ENCODE results near the gene LYL1.

Gene LYL1

DNA sequence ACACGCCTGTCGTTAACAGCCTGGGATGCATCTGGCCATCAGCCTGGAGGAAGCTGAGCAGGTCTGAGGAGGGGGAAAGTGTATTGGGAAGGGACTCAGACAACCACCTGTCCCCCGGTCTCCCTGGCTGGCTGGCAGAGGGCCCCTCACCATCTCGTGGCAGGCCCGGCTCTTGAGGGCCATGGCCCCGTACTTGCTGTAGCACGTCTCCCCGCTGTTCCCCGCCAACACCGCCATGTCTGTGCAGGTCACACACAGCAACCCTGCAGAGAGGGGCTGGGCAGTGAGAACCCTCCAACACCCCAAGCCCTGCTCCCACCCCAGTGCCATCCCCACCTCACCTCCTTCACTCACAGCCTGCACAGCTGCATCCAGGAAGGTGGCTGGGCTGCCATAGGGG lies 9.9 kb upstream of the LYL1 start:
- TF ChIP-seq, protein P1, sequence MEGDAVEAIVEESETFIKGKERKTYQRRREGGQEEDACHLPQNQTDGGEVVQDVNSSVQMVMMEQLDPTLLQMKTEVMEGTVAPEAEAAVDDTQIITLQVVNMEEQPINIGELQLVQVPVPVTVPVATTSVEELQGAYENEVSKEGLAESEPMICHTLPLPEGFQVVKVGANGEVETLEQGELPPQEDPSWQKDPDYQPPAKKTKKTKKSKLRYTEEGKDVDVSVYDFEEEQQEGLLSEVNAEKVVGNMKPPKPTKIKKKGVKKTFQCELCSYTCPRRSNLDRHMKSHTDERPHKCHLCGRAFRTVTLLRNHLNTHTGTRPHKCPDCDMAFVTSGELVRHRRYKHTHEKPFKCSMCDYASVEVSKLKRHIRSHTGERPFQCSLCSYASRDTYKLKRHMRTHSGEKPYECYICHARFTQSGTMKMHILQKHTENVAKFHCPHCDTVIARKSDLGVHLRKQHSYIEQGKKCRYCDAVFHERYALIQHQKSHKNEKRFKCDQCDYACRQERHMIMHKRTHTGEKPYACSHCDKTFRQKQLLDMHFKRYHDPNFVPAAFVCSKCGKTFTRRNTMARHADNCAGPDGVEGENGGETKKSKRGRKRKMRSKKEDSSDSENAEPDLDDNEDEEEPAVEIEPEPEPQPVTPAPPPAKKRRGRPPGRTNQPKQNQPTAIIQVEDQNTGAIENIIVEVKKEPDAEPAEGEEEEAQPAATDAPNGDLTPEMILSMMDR (IDR thresholded peaks at IDR 0.05; ENCODE audit: extremely low read depth, missing control alignments) = no peak
- no peak for DNase-seq (ENCODE audit: low spot score)

- no peak for DNase-seq (ENCODE audit: low spot score)
- TF ChIP-seq, protein P1 (IDR thresholded peaks at IDR 0.05; ENCODE audit: extremely low read depth, missing control alignments) = no peak
These were observed 7.5 kb upstream of the LYL1 start for GRCh38 chr19:13110099-13110610.

DNA sequence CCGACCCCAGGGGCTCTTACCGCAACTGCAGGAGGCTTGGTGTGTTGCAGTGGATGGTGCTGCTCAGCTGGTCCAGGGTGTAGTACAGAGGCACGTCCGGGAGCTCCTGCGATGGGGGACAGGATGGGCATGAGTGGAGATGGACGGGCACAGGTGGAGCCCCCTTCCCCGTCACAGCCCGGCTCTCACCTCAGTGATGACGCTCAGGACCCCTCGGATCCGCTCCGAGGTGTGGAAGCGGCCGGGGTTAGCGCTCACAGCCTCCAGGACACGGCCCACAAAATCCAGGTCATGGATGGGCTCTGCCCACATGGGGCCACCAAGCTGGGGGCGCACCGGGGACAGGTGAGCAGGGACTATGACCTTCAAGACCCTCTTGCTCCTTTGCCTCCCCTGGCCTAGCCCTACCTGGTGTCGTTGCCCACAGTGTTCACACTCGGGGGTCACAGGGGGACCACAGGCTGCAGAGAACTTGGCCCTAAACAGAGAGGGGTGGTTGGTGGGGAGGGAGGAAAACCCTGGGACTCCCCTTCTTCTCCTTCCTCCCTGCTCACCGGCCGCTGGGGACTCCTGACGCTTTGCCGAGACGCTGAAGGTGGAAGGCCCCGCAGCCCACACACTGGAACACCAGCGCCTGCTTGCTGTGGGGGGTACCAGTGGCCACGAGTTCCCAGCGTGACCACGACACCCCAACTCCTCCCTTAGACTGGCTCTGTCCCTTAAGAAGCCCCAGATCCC lies 6.9 kb upstream of the LYL1 start:
- no peak for DNase-seq (ENCODE audit: low spot score)
- TF ChIP-seq, protein P1 (IDR thresholded peaks at IDR 0.05; ENCODE audit: extremely low read depth, missing control alignments) = no peak

DNA sequence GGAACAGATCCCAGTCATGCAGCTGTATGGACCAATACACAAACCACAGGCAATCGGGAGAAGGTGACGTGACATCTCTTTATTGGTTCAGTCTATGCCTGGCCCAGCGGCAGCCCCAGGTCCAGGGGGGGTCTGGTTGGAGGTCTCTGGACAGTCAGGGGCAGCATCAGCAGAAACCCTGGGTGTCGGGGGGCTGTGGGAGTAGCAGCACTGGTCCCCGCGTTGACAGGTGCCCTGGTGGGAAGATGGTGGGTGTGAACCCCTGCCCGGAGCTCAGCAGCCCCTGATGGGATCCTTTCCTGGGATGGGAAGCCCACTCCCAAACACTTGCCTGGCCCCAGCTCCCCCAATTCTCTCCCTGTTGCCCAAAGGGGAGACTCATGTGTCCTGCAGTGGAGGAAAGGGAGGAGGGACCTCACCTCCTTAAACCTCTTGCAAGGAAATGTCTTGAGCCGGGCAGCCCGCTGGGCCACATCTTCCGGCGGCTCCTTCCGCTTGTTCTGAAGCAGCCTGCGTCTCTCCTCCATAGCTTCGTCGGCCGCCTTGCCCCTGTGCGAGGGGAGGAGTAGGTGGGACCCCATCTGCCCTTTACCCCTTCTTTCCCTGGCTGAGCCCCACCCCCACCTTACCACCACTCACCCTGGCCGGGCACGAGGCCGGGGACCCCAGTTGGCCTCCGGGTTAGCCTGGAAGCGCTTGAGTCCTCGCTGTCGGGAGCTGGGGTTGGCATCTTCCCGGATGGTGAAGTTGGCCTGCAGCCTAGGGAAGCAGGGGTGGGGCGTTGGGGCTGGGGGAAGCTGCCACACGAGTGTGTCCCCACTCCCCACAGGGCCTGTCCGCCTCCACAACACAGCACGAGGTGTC lies 2.4 kb upstream of the LYL1 start:
- DNase-seq (ENCODE audit: low spot score) = peak; percentile 47
- TF ChIP-seq, protein P1 (IDR thresholded peaks at IDR 0.05; ENCODE audit: extremely low read depth, missing control alignments) = no peak

DNA sequence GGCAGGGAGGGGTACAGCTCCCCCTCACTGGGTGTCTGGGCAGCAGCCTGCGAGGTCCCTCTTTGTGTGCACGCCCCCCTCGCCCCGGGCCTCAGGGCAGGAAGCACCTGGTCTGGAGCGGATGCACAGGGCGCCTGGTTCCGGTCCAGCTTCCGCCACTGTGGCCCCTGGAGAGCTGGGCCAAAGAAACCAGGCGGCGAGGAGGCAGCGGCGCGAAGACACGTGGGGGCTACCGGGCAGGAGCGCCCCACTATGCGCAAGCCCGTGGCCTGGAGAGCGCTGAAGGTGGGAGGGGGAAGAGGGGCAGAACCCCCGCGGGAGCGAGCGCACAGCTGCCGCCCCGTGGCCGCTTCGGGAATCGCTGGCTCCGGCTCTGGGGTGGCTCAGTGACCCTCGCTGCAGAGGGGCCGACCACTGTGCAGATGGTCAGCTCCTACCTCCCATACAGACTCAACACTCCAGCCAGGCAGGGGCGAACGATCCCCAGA lies 1.7 kb upstream of the LYL1 start:
- TF ChIP-seq, protein P1 (IDR thresholded peaks at IDR 0.05; ENCODE audit: extremely low read depth, missing control alignments) = peak; percentile 88
- DNase-seq (ENCODE audit: low spot score) = peak; percentile 86

DNA sequence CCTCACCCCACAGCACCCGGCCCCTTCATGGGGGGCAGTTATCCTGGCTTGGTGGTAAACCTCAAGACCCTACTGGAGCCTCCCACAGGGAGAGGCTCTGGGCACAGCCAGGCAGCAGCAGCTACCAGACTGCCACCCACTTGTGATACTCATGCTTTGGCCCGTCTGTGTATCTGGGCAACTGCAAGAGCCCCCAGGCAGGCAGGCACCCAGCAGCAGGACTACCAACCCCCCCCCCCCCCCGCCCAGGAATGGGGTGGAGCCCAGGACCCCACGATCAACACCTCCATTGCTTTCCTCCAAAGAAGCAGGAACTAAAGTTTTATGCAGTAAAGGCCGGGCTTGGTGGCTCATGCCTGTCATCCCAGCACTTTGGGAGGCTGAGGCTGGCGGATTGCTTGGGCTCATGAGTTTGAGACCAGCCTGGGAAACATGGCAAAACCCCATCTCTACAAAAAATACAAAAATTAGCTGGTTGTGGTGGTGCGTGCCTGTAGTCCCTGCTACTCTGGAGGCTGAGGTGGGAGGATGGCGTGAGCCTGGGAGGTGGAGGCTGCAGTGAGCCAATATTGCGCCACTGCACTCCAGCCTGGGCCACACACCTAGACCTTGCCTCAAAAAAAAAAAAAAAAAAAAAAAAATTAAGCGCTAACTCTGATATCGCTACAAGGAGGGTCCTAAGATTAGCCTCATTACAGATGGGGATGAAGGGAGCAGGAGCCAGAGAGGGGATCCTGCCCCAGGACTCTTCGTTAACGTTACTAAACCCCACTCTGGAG lies 1.1 kb upstream of the LYL1 start:
- TF ChIP-seq, protein P1 (IDR thresholded peaks at IDR 0.05; ENCODE audit: extremely low read depth, missing control alignments) = no peak
- no peak for DNase-seq (ENCODE audit: low spot score)

All from GM20000 (cell line).